MM.1S (cell line): ENCODE data around the gene RAB1B.

Source experiments
- CTCF ChIP-seq: fragments of 300-600 bp; sonication (generic); IDR thresholded peaks from 2 replicates; pipeline ENCODE4 v1.5.1; 2016; ENCODE audit warnings: antibody characterized with exemption, low read length, mixed read lengths
- EZH2 ChIP-seq: fragments of 300-600 bp; sonication (generic); optimal IDR thresholded peaks from 2 replicates; pipeline ENCODE3; 2017; ENCODE audit warnings: low read depth, mild to moderate bottlenecking, antibody characterized with exemption, low read length, mixed read lengths

GRCh38 chr11:66262696-66263095 is 5.7 kb upstream of the RAB1B start:
- no peak for TF ChIP-seq CTCF
- TF ChIP-seq EZH2, result no peak
